ENCODE measurements around the gene ST6GAL2. TPM values are rescaled to one million over a fixed set of nuclear protein-coding genes. Genes with fewer than 3 reads are reported as not detected.

Gene ST6GAL2
- total and polyA plus RNA-seq, 7 experiments from 2014 or later: not detected

GRCh38 chr2:106851881-106852501 lies 34.0 kb downstream of the ST6GAL2 start:
- no peak overlapping the region for H3K27ac ChIP-seq (ENCODE audit: low read depth, low read length)
- CTCF ChIA-PET: no interaction called here
- no peaks in the 10 kb centered on the region for H3K9me3 ChIP-seq (ENCODE audit: control insufficient read depth in 2 of 3, low read length in 3 of 3)
- POLR2A ChIA-PET: no interaction called here
- H3K36me3 Mint-ChIP-seq: no peaks in the 10 kb centered on the region
- no peak for DNase-seq
- H3K27me3 ChIP-seq (ENCODE audit: control insufficient read depth in 2 of 2, insufficient read depth in 2 of 2, low read length in 2 of 2): no peaks in the 10 kb centered on the region
- peaks cover 0 to 6% (median 0%) of the 10 kb centered on the region in 5 donors for H3K27me3 Mint-ChIP-seq
- no peaks in the 10 kb centered on the region for H3K36me3 ChIP-seq (ENCODE audit: control insufficient read depth in 2 of 3, insufficient read depth in 3 of 3, low read length in 3 of 3)
- intact Hi-C loops (cut with micrococcal nuclease): no loop called here
- no peak overlapping the region for H3K4me3 Mint-ChIP-seq
- no peak overlapping the region for H3K4me3 ChIP-seq (ENCODE audit: low read length)
- no peak for ATAC-seq
- H3K27ac Mint-ChIP-seq: no peak overlapping the region
- no peaks in the 10 kb centered on the region for H3K9me3 Mint-ChIP-seq
- H3K4me1 Mint-ChIP-seq: no peaks in the 10 kb centered on the region
- H3K4me1 ChIP-seq (ENCODE audit: control insufficient read depth in 2 of 2, insufficient read depth in 2 of 2, low read length in 2 of 2): no peaks in the 10 kb centered on the region

- Histone ChIP-seq H3K27ac (ENCODE audit: low read depth, low read length) (no peak overlapping the region), H3K4me3 (ENCODE audit: low read length) (no peak overlapping the region), H3K9me3 (ENCODE audit: control insufficient read depth in 2 of 3, low read length in 3 of 3) (no peaks in the 10 kb centered on the region), H3K27me3 (ENCODE audit: control insufficient read depth in 2 of 2, insufficient read depth in 2 of 2, low read length in 2 of 2) (no peaks in the 10 kb centered on the region), H3K36me3 (ENCODE audit: control insufficient read depth in 2 of 3, insufficient read depth in 3 of 3, low read length in 3 of 3) (no peaks in the 10 kb centered on the region), H3K4me1 (ENCODE audit: control insufficient read depth in 2 of 2, insufficient read depth in 2 of 2, low read length in 2 of 2) (no peaks in the 10 kb centered on the region)
- CTCF ChIA-PET: no interaction called here
- Mint-ChIP-seq H3K4me3 (no peak overlapping the region), H3K4me1 (no peaks in the 10 kb centered on the region), H3K36me3 (no peaks in the 10 kb centered on the region), H3K9me3 (no peaks in the 10 kb centered on the region), H3K27ac (peak overlapping the region in 1 of 9 donors; percentile 71), H3K27me3 (peaks cover 0 to 6% (median 0%) of the 10 kb centered on the region in 5 donors)
- intact Hi-C loops (cut with micrococcal nuclease): no loop called here
- POLR2A ChIA-PET: no interaction called here
- ATAC-seq (no peak), DNase-seq (no peak)
Measured at GRCh38 chr2:106851087-106851874, 34.7 kb downstream of the ST6GAL2 start.

GRCh38 chr2:106849253-106849652 lies 36.7 kb downstream of the ST6GAL2 start:
- Mint-ChIP-seq H3K27ac (no peak overlapping the region), H3K27me3 (peaks cover 0 to 6% (median 0%) of the 10 kb centered on the region in 5 donors), H3K36me3 (no peaks in the 10 kb centered on the region), H3K4me1 (no peaks in the 10 kb centered on the region), H3K9me3 (no peaks in the 10 kb centered on the region), H3K4me3 (no peak overlapping the region)
- DNase-seq (no peak), ATAC-seq (no peak)
- Histone ChIP-seq H3K36me3 (ENCODE audit: control insufficient read depth in 2 of 3, insufficient read depth in 3 of 3, low read length in 3 of 3) (no peaks in the 10 kb centered on the region), H3K27me3 (ENCODE audit: control insufficient read depth in 2 of 2, insufficient read depth in 2 of 2, low read length in 2 of 2) (no peaks in the 10 kb centered on the region), H3K4me1 (ENCODE audit: control insufficient read depth in 2 of 2, insufficient read depth in 2 of 2, low read length in 2 of 2) (no peaks in the 10 kb centered on the region), H3K27ac (ENCODE audit: low read depth, low read length) (no peak overlapping the region), H3K4me3 (ENCODE audit: low read length) (no peak overlapping the region), H3K9me3 (ENCODE audit: control insufficient read depth in 2 of 3, low read length in 3 of 3) (no peaks in the 10 kb centered on the region)
- POLR2A ChIA-PET: no interaction called here
- intact Hi-C loops (cut with micrococcal nuclease): no loop called here
- CTCF ChIA-PET: no interaction called here

- no peaks in the 10 kb centered on the region for H3K4me1 ChIP-seq (ENCODE audit: control insufficient read depth in 2 of 2, insufficient read depth in 2 of 2, low read length in 2 of 2)
- CTCF ChIA-PET: no interaction called here
- H3K36me3 Mint-ChIP-seq: no peaks in the 10 kb centered on the region
- no peak overlapping the region for H3K4me3 Mint-ChIP-seq
- no peaks in the 10 kb centered on the region for H3K4me1 Mint-ChIP-seq
- no peak overlapping the region for H3K27ac ChIP-seq (ENCODE audit: low read depth, low read length)
- H3K27me3 ChIP-seq (ENCODE audit: control insufficient read depth in 2 of 2, insufficient read depth in 2 of 2, low read length in 2 of 2): no peaks in the 10 kb centered on the region
- no peak for DNase-seq
- ATAC-seq: no peak
- H3K9me3 Mint-ChIP-seq: no peaks in the 10 kb centered on the region
- H3K9me3 ChIP-seq (ENCODE audit: control insufficient read depth in 2 of 3, low read length in 3 of 3): no peaks in the 10 kb centered on the region
- no peak overlapping the region for H3K27ac Mint-ChIP-seq
- intact Hi-C loops (cut with micrococcal nuclease): no loop called here
- no peaks in the 10 kb centered on the region for H3K36me3 ChIP-seq (ENCODE audit: control insufficient read depth in 2 of 3, insufficient read depth in 3 of 3, low read length in 3 of 3)
- POLR2A ChIA-PET: no interaction called here
- H3K27me3 Mint-ChIP-seq: no peaks in the 10 kb centered on the region
- H3K4me3 ChIP-seq (ENCODE audit: low read length): no peak overlapping the region
Measured at GRCh38 chr2:106847366-106847765, 38.6 kb downstream of the ST6GAL2 start.

GRCh38 chr2:106845716-106846115 lies 40.3 kb downstream of the ST6GAL2 start:
- CTCF ChIA-PET: no interaction called here
- H3K4me3 ChIP-seq (ENCODE audit: low read length): no peak overlapping the region

GRCh38 chr2:106843910-106844250 lies 42.1 kb downstream of the ST6GAL2 start:
- CTCF ChIA-PET: no interaction called here
- Mint-ChIP-seq H3K27ac (no peak overlapping the region), H3K27me3 (peaks cover 0 to 7% (median 0%) of the 10 kb centered on the region in 5 donors), H3K9me3 (no peaks in the 10 kb centered on the region), H3K36me3 (no peaks in the 10 kb centered on the region), H3K4me3 (no peak overlapping the region), H3K4me1 (no peaks in the 10 kb centered on the region)
- POLR2A ChIA-PET: no interaction called here
- no peaks in the 10 kb centered on the region for H3K9me3 ChIP-seq (ENCODE audit: control insufficient read depth in 2 of 3, low read length in 3 of 3)
- H3K27ac ChIP-seq (ENCODE audit: low read depth, low read length): no peak overlapping the region
- DNase-seq: no peak
- H3K27me3 ChIP-seq (ENCODE audit: control insufficient read depth in 2 of 2, insufficient read depth in 2 of 2, low read length in 2 of 2): no peaks in the 10 kb centered on the region
- no peaks in the 10 kb centered on the region for H3K36me3 ChIP-seq (ENCODE audit: control insufficient read depth in 2 of 3, insufficient read depth in 3 of 3, low read length in 3 of 3)
- H3K4me1 ChIP-seq (ENCODE audit: control insufficient read depth in 2 of 2, insufficient read depth in 2 of 2, low read length in 2 of 2): no peaks in the 10 kb centered on the region
- ATAC-seq: no peak
- intact Hi-C loops (cut with micrococcal nuclease): no loop called here
- no peak overlapping the region for H3K4me3 ChIP-seq (ENCODE audit: low read length)

More at GRCh38 chr2:106845716-106846115, 40.3 kb downstream of the ST6GAL2 start:
- intact Hi-C loops (cut with micrococcal nuclease): no loop called here
- Histone ChIP-seq H3K36me3 (ENCODE audit: control insufficient read depth in 2 of 3, insufficient read depth in 3 of 3, low read length in 3 of 3) (no peaks in the 10 kb centered on the region), H3K9me3 (ENCODE audit: control insufficient read depth in 2 of 3, low read length in 3 of 3) (no peaks in the 10 kb centered on the region), H3K4me1 (ENCODE audit: control insufficient read depth in 2 of 2, insufficient read depth in 2 of 2, low read length in 2 of 2) (no peaks in the 10 kb centered on the region), H3K27ac (ENCODE audit: low read depth, low read length) (no peak overlapping the region), H3K27me3 (ENCODE audit: control insufficient read depth in 2 of 2, insufficient read depth in 2 of 2, low read length in 2 of 2) (no peaks in the 10 kb centered on the region)
- POLR2A ChIA-PET: no interaction called here
- no peaks in the 10 kb centered on the region for H3K9me3 Mint-ChIP-seq
- no peak for DNase-seq
- peaks cover 0 to 6% (median 0%) of the 10 kb centered on the region in 5 donors for H3K27me3 Mint-ChIP-seq
- no peak for ATAC-seq
- no peaks in the 10 kb centered on the region for H3K36me3 Mint-ChIP-seq
- H3K4me1 Mint-ChIP-seq: no peaks in the 10 kb centered on the region
- no peak overlapping the region for H3K4me3 Mint-ChIP-seq
- no peak overlapping the region for H3K27ac Mint-ChIP-seq
